ENCODE results near the gene PPP6R3.

PPP6R3 gene

GRCh38 chr11:68551223-68551622, 90.7 kb downstream of the PPP6R3 start:
- no peak for DNase-seq (ENCODE audit: low read depth in 1 of 2, low spot score in 1 of 2)

DNA sequence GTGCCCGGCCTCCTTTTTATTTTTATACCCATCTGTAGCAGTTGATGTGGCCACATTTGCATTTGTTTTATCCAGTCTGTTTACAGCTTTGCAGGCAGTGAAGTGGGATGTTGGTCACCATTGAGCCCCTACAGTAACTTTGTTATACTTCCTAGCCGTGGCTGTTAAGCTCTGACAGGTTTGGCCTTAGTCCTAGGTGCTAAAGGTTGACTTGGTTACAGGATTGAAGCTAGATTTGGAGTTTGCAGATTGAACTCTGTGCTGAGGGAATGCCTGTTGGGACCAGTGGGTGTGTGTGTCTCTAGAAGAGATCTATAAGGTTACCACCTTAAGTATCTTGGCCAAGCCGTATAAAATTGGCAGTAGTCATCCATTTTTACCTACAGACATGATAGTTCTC, 91.2 kb downstream of the PPP6R3 start:
- no peak for DNase-seq (ENCODE audit: low read depth in 1 of 2, low spot score in 1 of 2)

- no peak for DNase-seq (ENCODE audit: low read depth in 1 of 2, low spot score in 1 of 2)
These were observed 92.0 kb downstream of the PPP6R3 start for GRCh38 chr11:68552542-68552941.

DNA sequence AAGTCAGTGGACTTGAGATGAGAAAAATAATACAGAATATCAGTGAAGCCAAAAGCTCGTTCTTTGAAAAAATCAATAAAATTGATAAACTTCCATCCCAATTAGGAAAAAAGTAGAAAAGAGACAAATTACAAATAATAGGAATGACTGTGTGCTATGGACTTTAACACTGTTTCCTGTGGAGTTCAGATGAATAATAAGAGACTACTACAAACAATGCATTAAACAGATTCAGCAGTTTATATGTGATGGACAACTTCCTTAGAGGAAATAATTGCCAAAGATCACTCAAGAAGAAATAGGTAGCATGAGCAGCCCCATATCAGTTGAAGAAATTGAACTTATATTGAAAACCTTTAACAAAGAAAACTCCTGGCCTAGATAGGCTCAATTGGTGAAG, 99.7 kb downstream of the PPP6R3 start:
- DNase-seq (ENCODE audit: low read depth in 1 of 2, low spot score in 1 of 2): no peak

DNA sequence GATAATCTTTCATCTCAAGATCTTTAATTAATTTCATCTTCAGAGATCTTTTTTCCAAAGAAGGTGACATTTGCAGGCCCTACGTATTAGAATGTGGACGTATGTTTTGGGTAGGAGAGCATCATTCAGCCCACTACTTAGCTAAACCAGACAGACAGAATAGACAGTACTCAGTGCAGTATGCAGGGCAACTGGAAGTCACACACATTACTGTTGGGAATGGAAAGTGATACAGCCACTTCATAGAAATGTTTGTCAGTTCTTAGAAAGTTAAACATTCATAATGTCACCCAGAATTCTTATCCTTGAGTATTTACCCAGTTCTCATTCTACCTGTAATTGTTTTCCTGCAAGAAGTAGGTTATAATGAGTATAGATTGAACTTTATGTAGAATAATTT, 102.9 kb downstream of the PPP6R3 start:
- DNase-seq (ENCODE audit: low read depth in 1 of 2, low spot score in 1 of 2): no peak

- no peak for DNase-seq (ENCODE audit: low read depth in 1 of 2, low spot score in 1 of 2)
These were observed 103.7 kb downstream of the PPP6R3 start for GRCh38 chr11:68564261-68564660.

DNA sequence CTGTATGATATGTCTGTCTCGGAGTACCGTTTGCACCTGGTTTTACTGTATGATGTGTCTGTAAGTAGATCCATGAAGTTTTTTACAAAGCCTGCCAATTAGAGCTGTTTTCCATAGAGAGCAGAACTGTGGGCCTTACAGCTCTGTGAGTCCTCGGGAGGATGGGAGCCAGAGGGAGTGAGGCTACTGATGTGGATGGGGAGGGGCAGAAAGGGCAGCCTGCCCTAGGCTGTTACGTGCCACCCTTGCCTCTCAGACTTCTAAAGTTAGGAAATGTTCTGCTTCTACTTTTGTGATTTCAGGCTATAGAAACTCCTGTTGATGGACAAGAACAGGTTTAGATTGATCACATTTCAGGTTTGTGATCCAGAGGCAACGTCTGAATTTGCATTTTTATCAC, 105.2 kb downstream of the PPP6R3 start:
- no peak for DNase-seq (ENCODE audit: low read depth in 1 of 2, low spot score in 1 of 2)

DNA sequence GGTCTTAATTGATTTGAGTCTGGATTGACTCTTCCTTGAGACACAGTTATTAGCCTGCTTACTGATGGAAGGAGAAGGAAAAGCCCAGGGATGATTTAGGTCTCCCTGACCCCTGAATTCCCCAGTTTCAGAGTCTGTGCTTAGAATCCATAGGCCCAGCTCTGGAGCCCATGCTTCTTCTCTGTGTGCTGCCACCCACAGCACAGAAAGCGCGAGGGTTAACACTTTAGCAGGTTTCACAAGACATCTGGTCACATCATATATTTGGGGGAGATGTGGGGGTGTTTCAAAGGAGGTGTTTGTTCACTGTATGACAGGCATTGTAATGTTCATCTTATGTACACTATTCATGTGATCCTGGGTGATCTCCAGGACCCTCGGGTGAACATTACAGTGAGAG, 107.0 kb downstream of the PPP6R3 start:
- DNase-seq (ENCODE audit: low read depth in 1 of 2, low spot score in 1 of 2): no peak

DNA sequence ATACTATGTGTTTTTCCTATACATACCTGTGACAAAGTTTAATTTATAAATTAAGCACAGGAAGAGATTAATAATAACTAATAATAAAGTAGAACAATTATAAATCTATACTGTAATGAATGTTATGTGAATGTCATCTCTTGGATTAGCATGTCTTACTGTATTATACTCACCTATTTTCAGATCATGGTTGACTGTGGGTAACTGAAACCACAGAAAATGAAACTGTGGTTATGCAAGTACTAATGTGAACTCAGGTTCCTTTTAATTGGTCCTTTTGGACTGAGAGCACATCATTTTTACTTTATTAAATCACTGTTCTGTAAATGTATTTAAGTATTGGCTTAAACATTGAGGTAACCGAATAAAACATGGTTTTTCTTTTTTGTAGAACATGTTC, 108.8 kb downstream of the PPP6R3 start:
- DNase-seq (ENCODE audit: low read depth in 1 of 2, low spot score in 1 of 2): no peak

GRCh38 chr11:68570691-68571090, 110.1 kb downstream of the PPP6R3 start:
- no peak for DNase-seq (ENCODE audit: low read depth in 1 of 2, low spot score in 1 of 2)

GRCh38 chr11:68574308-68574707, 113.8 kb downstream of the PPP6R3 start:
- DNase-seq (ENCODE audit: low read depth in 1 of 2, low spot score in 1 of 2): no peak

- no peak for DNase-seq (ENCODE audit: low read depth in 1 of 2, low spot score in 1 of 2)
These were observed 114.6 kb downstream of the PPP6R3 start for GRCh38 chr11:68575025-68575665.

- DNase-seq (ENCODE audit: low read depth in 1 of 2, low spot score in 1 of 2): no peak
These were observed 118.9 kb downstream of the PPP6R3 start for GRCh38 chr11:68579455-68579854.

GRCh38 chr11:68581439-68581838, 120.9 kb downstream of the PPP6R3 start:
- no peak for DNase-seq (ENCODE audit: low read depth in 1 of 2, low spot score in 1 of 2)

GRCh38 chr11:68581901-68582300, 121.3 kb downstream of the PPP6R3 start:
- DNase-seq (ENCODE audit: low read depth in 1 of 2, low spot score in 1 of 2): no peak

GRCh38 chr11:68582416-68583040, 122.0 kb downstream of the PPP6R3 start:
- DNase-seq (ENCODE audit: low read depth in 1 of 2, low spot score in 1 of 2): no peak

- no peak for DNase-seq (ENCODE audit: low read depth in 1 of 2, low spot score in 1 of 2)
These were observed 122.5 kb downstream of the PPP6R3 start for GRCh38 chr11:68583041-68583446.

DNA sequence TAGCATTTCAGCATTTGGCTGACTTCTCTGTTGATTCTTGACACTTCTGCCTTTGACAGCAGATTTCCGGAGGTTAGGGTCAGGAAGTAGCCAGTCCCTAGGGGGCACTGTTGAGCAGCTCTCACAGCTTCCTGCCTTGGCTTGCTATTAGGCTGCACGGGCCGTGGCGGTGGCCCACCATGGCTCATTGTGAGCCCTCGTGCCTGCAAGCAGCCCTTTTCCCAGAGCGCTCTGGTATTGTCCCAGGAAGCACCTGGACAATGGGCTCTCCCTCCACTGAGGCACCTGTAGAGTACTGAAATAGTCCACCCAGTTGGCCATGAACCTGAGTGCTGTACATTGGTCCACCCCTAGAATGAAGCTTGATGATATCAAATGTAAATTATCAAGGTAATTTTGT, 123.5 kb downstream of the PPP6R3 start:
- peak; percentile 16 to 30 for DNase-seq (ENCODE audit: low read depth in 1 of 2, low spot score in 1 of 2)

GRCh38 chr11:68584991-68585524, 124.5 kb downstream of the PPP6R3 start:
- no peak for DNase-seq (ENCODE audit: low read depth in 1 of 2, low spot score in 1 of 2)

- no peak for DNase-seq (ENCODE audit: low read depth in 1 of 2, low spot score in 1 of 2)
These were observed 129.1 kb downstream of the PPP6R3 start for GRCh38 chr11:68589547-68590216.

DNA sequence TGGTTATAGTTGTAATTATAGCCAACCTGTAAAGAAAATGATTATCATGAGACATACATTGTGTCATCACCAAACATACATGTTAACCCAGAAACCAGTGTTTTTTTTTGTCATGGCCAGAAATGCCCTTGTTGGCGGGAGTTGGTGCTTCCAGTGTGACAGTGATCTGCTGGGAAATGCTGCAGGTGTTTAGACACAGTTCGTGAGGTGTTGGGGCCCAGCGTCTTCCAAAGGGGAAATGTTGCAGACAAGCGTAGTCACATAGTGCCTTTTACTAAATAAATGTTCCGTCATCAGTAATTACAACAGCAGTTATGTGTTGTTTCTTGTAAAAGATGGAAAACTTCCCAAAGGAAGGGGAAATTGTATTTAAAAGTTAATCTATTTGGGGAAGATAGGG, 131.2 kb downstream of the PPP6R3 start:
- no peak for DNase-seq (ENCODE audit: low read depth in 1 of 2, low spot score in 1 of 2)

DNA sequence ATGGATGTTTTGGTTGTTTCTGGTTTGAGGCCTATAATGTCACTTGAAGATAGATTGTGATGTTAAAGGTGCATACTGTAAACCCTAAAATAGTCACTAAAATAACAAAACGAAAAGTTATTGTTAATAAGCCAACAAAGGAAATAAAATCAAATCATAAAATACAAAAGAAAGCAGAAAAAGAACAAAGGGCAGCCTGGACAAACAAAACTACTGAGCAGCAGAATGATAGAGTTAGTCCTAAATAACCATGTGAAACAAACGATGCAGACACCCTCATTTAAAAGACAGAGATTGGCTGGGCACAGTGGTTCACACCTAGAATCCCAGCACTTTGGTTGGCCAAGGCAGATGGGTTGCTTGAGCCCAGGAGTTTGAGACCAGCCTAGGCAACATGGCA, 132.9 kb downstream of the PPP6R3 start:
- DNase-seq (ENCODE audit: low read depth in 1 of 2, low spot score in 1 of 2): no peak

Measured in activated CD4-positive, alpha-beta T cell treated with anti-CD3 and anti-CD28 coated beads, Interleukin-2, amount 50 U/mL, for 24 hours (primary cell).